Liver (tissue), 3 donors: ENCODE results near the gene PLCB1.

ENCODE experiments used
- EGR1 ChIP-seq, 2 donors: IDR thresholded peaks; 2 replicates each; pipeline ENCODE4 v1.6.1; 2016 to 2018; ENCODE audit warnings: antibody characterized with exemption in 2 of 2, low read depth in 2 of 2
- GABPA ChIP-seq, 2 donors: IDR thresholded peaks in 1 of 2; conservative IDR thresholded peaks in 1 of 2; 2 replicates each; pipeline ENCODE4 v1.6.1; 2016; ENCODE audit warnings: antibody characterized with exemption in 2 of 2, mild to moderate bottlenecking in 1 of 2, moderate library complexity in 1 of 2
- HNF4A ChIP-seq, 2 donors: conservative IDR thresholded peaks; 2 replicates each; pipeline ENCODE4 v1.6.1; 2016; ENCODE audit warnings: antibody characterized with exemption in 2 of 2, mild to moderate bottlenecking in 2 of 2
- JUND ChIP-seq, 2 donors: IDR thresholded peaks; 2 replicates each; pipeline ENCODE4 v1.6.1; 2016; ENCODE audit warnings: antibody characterized with exemption in 2 of 2
- RAD21 ChIP-seq, 2 donors: IDR thresholded peaks; 2 replicates each; pipeline ENCODE4 v1.6.1; 2016; ENCODE audit warnings: antibody characterized with exemption in 2 of 2, mild to moderate bottlenecking in 2 of 2
- TAF1 ChIP-seq: conservative IDR thresholded peaks from 2 replicates; pipeline ENCODE4 v1.6.1; 2016; ENCODE audit warnings: antibody characterized with exemption, mild to moderate bottlenecking
- TF ChIP-seq, protein P1 (sequence below): IDR thresholded peaks from 2 replicates; pipeline ENCODE4 v1.6.1; 2016; ENCODE audit warnings: antibody characterized with exemption, mild to moderate bottlenecking
- TF ChIP-seq, protein P2 (sequence below): fragments of 150-350 bp; IDR thresholded peaks from 2 replicates; pipeline ENCODE4 v1.5.1; 2017; ENCODE audit warnings: improper control_type of control experiment, low read depth, low read length; ENCODE audit not compliant: missing input control
- TF ChIP-seq, protein P3 (sequence below): IDR thresholded peaks from 2 replicates; pipeline ENCODE4 v1.6.1; 2016; ENCODE audit warnings: antibody characterized with exemption
- donor health status: healthy.
- donor health status: healthy.

DNA sequence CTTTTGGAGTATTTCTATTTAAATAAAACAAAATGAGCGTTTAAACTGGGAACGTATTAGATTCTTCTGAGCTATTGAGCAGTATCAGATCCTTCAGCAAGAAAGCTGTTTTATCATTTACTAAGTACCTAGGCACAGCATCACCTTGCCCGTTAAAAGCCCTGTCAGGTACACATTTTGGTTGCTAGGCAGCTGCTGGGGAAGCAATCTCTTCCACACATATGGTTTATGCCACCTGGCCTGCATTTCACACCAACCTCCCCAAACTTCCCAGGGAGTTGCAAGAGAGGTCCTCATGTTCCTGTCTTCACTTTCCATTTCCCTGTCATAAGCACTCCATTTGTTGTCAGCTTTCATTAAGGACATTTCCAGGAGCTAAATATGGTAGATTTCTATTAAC is 400.1 kb downstream of the PLCB1 start:
- TF ChIP-seq, protein P1, sequence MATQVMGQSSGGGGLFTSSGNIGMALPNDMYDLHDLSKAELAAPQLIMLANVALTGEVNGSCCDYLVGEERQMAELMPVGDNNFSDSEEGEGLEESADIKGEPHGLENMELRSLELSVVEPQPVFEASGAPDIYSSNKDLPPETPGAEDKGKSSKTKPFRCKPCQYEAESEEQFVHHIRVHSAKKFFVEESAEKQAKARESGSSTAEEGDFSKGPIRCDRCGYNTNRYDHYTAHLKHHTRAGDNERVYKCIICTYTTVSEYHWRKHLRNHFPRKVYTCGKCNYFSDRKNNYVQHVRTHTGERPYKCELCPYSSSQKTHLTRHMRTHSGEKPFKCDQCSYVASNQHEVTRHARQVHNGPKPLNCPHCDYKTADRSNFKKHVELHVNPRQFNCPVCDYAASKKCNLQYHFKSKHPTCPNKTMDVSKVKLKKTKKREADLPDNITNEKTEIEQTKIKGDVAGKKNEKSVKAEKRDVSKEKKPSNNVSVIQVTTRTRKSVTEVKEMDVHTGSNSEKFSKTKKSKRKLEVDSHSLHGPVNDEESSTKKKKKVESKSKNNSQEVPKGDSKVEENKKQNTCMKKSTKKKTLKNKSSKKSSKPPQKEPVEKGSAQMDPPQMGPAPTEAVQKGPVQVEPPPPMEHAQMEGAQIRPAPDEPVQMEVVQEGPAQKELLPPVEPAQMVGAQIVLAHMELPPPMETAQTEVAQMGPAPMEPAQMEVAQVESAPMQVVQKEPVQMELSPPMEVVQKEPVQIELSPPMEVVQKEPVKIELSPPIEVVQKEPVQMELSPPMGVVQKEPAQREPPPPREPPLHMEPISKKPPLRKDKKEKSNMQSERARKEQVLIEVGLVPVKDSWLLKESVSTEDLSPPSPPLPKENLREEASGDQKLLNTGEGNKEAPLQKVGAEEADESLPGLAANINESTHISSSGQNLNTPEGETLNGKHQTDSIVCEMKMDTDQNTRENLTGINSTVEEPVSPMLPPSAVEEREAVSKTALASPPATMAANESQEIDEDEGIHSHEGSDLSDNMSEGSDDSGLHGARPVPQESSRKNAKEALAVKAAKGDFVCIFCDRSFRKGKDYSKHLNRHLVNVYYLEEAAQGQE: no peak
- TF ChIP-seq TAF1 (no peak), RAD21 (IDR thresholded peaks at IDR 0.05) (no peak), JUND (IDR thresholded peaks at IDR 0.05) (no peak), GABPA (IDR thresholded peaks at IDR 0.05 in 1 of 2, conservative IDR thresholded peaks at IDR 0.05 in 1 of 2) (no peak), HNF4A (conservative IDR thresholded peaks at IDR 0.05) (no peak), EGR1 (IDR thresholded peaks at IDR 0.05; ENCODE audit: low read depth in 2 of 2) (no peak)
- TF ChIP-seq, protein P2, sequence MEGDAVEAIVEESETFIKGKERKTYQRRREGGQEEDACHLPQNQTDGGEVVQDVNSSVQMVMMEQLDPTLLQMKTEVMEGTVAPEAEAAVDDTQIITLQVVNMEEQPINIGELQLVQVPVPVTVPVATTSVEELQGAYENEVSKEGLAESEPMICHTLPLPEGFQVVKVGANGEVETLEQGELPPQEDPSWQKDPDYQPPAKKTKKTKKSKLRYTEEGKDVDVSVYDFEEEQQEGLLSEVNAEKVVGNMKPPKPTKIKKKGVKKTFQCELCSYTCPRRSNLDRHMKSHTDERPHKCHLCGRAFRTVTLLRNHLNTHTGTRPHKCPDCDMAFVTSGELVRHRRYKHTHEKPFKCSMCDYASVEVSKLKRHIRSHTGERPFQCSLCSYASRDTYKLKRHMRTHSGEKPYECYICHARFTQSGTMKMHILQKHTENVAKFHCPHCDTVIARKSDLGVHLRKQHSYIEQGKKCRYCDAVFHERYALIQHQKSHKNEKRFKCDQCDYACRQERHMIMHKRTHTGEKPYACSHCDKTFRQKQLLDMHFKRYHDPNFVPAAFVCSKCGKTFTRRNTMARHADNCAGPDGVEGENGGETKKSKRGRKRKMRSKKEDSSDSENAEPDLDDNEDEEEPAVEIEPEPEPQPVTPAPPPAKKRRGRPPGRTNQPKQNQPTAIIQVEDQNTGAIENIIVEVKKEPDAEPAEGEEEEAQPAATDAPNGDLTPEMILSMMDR: no peak
- TF ChIP-seq, protein P3, sequence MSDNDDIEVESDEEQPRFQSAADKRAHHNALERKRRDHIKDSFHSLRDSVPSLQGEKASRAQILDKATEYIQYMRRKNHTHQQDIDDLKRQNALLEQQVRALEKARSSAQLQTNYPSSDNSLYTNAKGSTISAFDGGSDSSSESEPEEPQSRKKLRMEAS: no peak
